HG02642 (cell line): ENCODE results near the gene OR13C8.
"Not testable (repeated sequence)": the region's sequence is repeated elsewhere in the genome, so short reads cannot be mapped to it uniquely, and the experiment has no call there.

Experiments
- ATAC-seq: cut with Tn5 transposase; IDR thresholded peaks from one replicate; pipeline ENCODE4 v1.9.1; 2021; ENCODE audit warnings: mild to moderate bottlenecking; ENCODE audit not compliant: unreplicated experiment, poor library complexity

Gene OR13C8

DNA sequence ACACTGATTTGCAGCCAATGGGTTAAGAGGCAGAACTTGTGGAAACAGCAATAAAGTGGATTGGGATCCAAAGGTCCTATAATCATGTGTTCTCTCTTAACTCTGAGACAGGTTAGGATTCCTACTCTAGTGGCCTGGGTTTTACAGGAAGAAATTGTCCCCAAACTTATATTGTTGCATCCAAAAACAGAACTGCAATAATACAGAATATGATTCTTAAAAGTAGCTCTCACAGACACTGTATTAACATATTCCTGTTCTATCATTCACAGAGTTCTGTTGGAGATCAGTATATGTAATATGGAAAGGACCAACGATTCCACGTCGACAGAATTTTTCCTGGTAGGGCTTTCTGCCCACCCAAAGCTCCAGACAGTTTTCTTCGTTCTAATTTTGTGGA lies at the start of gene OR13C8:
OR13C8 (plus strand) TSS at position 301 of the 400 bp plus-strand sequence; CDS start at position 301, 0 bp downstream.
- ATAC-seq: no peak

DNA sequence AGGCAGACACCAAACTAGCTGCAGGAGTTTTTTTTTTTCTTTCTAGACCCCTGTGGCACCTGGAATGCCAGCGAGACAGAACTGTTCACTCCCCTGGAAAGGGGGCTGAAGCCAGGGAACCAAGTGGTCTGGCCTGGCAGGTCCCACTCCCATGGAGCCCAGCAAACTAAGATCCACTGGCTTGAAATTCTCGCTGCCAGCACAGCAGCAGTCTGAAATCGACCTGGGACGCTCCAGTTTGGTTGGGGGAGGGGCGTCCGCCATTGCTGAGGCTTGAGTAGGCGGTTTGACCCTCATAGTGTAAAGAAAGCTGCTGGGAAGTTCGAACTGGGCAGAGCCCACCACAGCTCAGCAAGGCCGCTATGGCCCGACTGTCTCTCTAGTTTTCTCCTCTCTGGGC lies 48.7 kb upstream of the OR13C8 start:
- not testable (repeated sequence) for ATAC-seq

DNA sequence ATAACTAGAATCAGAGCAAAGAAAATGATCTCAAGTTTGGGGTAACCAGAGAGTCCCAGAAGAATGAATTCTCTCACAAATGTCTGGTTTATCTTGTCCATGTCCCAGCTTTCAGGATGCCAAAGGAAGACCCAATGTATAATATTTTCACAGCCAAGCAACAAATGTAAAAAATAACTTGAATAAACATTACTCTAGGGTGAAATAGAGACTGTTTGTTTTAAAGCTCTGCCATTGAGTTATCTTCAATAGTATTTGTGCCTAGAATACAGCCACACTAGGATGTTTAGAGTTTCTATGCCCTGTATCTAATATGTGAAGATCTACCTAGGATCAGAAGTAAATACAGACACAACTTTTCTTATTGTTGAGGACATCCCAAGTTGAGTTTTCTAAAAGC lies 41.9 kb upstream of the OR13C8 start, which contains the start of gene OR13C4:
OR13C4 (minus strand) TSS at position 101 of the 400 bp plus-strand sequence; CDS start at position 101, 0 bp downstream.
- no peak for ATAC-seq

GRCh38 chr9:104536756-104537155 lies 32.2 kb upstream of the OR13C8 start, which contains the start of gene OR13C3:
Gene OR13C3, minus strand, starts transcription at chr9:104536856. Its CDS starts 133 bp downstream, at chr9:104536723.
- ATAC-seq: no peak

DNA sequence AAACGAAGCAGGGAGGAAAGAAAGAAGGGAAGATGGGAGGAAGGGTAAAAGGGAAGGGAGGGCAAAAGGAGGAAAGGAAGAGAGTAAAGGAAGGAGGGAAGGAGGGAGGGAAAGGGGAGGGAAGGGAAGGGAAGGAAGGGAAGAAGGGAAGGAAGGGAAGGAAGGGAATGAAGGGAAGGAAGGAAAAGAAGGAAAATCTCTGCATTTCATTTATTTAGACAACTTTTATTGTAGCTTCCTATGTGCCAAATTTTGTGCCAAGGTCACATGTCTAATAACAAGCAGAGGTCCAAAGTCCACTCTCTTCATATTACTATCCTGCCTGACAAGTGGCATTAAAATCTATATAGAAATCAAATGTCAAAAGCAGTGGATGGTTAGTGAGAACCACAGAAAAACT lies 29.7 kb upstream of the OR13C8 start:
- ATAC-seq: no peak

DNA sequence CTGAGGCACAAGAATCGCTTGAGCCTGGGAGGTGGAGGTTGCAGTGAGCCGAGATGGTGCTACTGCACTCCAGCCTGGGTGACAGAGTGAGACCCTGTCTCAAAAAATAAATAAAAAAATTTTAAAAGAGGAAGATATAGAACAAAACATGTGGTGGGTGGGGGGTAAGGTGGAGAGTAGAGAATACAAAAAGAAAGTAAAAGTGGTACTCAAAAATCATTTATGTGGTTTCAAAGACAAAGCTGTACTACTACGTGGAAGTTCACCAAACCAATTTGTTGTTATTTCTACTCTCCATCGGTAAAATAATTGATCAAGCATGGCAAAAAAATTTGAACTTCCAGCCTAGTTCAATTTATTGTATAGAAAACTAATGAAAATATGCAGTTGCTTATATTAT lies 24.3 kb upstream of the OR13C8 start:
- ATAC-seq: no peak

- no peak for ATAC-seq
These were observed 15.7 kb upstream of the OR13C8 start for GRCh38 chr9:104553261-104553660.

DNA sequence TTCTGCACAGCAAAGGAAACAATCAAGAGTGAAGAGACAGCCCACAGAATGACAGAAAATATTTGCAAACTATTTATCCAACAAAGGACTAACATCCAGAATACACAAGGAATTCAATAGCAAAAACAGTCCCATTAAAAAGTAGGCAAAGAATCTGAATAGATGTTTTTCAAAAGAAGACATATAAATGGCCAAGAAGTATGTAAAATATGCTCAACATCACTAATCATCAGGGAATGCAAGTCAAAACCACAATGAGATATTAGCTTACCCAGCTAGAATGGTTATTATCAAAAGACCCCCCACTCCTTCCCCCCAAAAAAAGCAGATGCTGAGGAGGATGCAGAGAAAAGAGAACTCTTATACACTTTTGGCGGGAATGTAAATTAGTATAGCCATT lies 13.4 kb upstream of the OR13C8 start:
- no peak for ATAC-seq

DNA sequence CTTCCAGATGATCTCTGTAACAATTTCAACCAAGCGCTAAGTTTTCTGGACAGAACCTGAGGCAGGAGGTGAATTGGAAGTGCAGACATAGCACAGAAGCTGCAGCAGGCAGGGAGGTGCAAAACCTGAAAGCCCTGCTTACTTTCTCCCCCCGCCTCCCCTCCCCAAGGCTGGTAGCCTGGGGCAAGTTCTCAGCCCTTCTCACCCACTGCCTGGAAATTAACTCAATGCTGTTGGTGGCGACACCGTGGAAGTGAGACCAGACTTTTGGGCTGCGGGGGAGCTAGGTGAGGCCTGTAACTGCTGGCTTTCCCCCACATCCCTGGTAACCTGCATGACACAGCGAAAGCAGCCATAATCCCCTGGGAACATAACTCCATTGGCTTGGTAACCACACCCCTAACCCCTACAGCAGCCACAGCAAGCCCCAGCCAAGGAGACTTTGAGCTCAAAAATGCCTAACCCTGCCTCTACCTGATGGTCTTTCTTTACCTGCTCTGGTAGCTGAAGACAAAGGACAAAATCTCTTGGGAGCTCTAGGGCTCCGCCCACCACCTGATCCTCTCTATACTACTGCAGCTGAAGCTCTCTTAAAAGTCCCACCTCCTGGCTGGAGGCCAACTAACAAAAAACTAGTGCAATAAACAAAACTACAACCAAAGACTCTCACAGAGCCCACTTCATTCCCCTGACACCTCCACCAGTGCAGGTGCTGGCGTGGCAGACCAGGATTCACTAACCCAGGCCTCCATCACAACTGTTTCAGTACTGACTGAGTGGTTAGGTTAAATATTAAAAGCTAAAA lies 11.9 kb upstream of the OR13C8 start:
- ATAC-seq: no peak

- ATAC-seq: no peak
These were observed 4.6 kb upstream of the OR13C8 start for GRCh38 chr9:104564358-104564757.

- ATAC-seq: no peak
These were observed 3.6 kb downstream of the OR13C8 start for GRCh38 chr9:104572612-104573011.

- no peak for ATAC-seq
These were observed 6.5 kb downstream of the OR13C8 start for GRCh38 chr9:104575456-104575855.

DNA sequence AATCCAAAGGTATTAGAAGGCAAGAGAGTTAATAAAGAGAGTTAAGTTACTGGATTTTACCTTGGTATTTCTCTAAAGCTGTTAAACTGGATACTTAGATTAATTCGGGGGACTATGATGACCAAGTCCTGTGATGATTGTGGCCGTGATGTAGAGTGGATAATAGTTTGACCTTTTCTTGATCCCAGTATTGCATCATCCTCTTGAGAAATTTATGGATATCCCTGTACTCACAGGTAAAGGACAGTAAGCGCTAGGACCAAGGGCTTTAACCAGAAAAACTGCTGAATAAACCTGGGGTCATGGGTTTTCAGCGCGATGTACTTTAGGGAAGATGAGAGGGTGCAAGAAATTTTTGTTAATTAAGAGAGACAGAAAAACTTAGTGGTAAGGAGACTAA lies 8.3 kb downstream of the OR13C8 start:
- ATAC-seq: no peak

DNA sequence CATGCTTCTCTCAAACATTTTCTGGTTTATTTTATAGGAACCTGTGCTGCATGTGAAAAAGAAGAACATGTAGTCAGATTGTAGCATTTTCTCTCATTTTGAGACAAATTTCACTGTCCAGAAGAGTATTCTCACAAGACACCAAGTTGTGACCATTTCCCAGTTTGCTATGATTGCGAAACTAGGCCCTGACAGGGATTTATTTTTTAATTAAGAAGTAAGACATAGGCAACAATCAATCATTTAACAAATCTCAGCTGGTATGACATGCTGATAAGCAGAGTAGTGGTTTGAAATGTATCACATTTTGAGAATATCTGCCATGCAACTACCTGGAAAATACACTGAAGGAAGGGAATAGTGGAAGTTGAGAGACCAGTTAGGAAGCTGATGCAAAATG lies 11.6 kb downstream of the OR13C8 start:
- ATAC-seq: no peak

DNA sequence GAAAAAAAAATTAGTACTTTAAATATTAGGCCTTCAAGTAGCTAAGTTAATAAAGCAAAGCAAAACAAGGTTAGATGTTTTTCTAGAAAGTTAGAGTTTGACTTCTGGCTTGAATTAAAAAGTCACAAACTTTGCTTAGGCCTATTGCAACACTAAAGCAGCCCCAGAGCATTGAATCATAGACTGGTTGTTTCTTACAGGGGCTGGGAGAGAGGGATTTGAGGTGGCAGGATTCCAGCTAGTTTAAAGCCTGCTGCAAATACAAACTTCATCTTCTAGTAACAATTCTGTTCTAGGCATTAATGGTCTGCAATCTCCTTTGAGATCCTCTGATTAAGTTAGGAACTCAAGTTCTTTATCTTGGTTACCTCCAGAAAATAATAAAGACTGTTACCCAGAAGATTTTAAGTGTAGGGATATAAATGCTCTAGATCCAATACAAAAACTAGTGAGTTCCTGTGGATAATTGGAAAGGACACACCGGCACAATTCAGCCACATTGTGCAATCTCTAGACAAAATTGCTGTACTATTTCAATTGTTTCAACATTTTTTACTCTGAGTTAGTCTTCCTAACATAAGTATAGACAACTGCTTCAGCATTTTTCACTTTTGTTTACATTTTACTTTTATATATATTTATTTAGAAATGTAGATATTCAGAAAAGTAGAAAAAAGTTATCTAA lies 17.7 kb downstream of the OR13C8 start:
- ATAC-seq: no peak

- ATAC-seq: no peak
These were observed 20.7 kb downstream of the OR13C8 start for GRCh38 chr9:104589626-104590025.

DNA sequence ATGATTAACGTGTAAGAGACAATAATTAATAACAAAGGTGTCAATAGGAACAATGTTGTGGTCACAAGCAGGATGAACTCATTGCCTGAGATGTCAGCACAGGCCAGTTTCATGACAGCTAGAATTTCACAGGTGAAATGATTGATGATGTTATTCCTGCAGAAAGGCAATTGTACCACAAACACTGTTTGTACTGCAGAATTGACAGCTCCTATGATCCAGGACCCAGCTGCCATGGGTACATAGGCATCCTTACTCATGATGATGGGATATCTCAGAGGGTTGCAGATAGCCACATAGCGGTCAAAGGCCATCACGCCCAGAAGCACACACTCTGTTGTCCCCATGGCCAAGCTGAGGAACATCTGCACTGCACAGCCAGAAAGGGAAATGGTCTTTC lies 29.8 kb downstream of the OR13C8 start:
- ATAC-seq: not testable (repeated sequence)

DNA sequence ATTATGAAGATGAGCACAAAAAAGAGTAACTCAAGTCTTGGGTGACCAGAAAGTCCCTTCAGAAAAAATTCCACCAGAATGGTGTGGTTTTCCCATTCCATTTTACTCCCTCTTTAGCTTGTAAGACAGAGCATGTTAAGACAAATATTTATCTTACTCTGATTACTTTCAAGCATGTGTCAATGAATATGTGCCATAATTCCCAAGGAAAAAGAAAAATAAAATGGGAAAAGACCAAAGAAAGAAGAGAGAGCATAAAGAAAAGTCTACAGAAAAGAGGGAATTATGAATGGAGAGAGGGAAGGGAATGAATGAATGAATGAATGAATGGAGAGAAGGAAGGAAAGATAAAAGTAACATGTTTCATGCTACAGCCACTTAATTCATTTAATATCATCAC lies 30.3 kb downstream of the OR13C8 start, which contains the start of gene OR13C5:
OR13C5 (minus strand) TSS at position 101 of the 400 bp plus-strand sequence; CDS start at position 101, 0 bp downstream.
- not testable (repeated sequence) for ATAC-seq

GRCh38 chr9:104604801-104605200 lies 35.8 kb downstream of the OR13C8 start:
- ATAC-seq: no peak

DNA sequence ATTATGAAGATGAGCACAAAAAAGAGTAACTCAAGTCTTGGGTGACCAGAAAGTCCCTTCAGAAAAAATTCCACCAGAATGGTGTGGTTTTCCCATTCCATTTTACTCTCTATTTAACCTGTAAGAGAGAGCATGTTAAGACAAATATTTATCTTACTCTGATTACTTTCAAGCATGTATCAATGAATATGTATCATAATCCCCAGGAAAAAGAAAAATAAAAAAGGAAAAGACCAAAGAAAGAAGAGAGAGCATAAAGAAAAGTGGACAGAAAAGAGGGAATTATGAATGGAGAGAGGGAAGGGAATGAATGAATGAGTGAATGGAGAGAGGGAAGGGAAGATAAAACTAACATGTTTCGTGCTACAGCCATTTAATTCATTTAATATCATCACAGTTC lies 36.6 kb downstream of the OR13C8 start, which contains the start of gene OR13C2:
OR13C2 (minus strand) TSS at position 101 of the 400 bp plus-strand sequence; CDS start at position 101, 0 bp downstream.
- ATAC-seq: not testable (repeated sequence)

DNA sequence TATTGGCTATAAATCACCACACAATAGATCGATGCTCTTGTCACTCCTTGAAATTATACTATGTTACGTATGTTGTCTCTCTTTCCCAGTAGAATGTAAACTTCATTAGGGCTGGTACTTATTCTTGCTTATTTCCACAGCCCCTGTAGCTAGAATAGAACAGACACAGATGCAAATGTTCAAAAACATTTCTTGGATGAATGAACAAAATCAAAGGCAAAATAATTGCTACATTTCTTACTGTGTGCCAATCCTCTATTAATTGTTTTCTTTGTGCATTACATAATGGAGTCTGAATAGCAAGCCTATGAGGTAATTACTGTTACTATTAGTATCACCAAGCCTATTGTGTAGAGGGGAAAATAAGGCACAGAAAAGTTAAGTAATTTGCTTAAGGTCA lies 37.2 kb downstream of the OR13C8 start:
- ATAC-seq: no peak
